ENCODE measurements around the gene TENM4.

TENM4 gene

GRCh38 chr11:79030448-79030847 lies 410.4 kb downstream of the TENM4 start:
- ChIA-PET CTCF (interaction anchor here (0.6 kb wide), 1 partner anchor 13 kb away, joined by 3 read pairs; no protein-coding TSS in a partner anchor), POLR2A (no interaction called here)
- no peaks in the 10 kb centered on the region for H3K36me3 ChIP-seq (ENCODE audit: control insufficient read depth in 2 of 2, insufficient read depth in 1 of 2, low read length in 2 of 2)
- no peak for TF ChIP-seq EGR2 (tag by site-specific recombination; IDR thresholded peaks at IDR 0.05; ENCODE audit: low read depth)
- TF ChIP-seq ZNF561 (tag by site-specific recombination; IDR thresholded peaks at IDR 0.05; ENCODE audit: borderline replicate concordance) = no peak
- no peak for TF ChIP-seq KLF16 (tag by site-specific recombination; IDR thresholded peaks at IDR 0.05)
- TF ChIP-seq ZNF48 (tag by site-specific recombination; IDR thresholded peaks at IDR 0.05) = no peak
- no peak for TF ChIP-seq ZNF239 (tag by site-specific recombination; IDR thresholded peaks at IDR 0.05)
- TF ChIP-seq ZNF138 (tag by site-specific recombination; IDR thresholded peaks at IDR 0.05; ENCODE audit: borderline replicate concordance) = no peak
- TF ChIP-seq WT1 (tag by site-specific recombination; IDR thresholded peaks at IDR 0.05) = no peak
- no peak for TF ChIP-seq ZBTB20 (tag by site-specific recombination; IDR thresholded peaks at IDR 0.05)
- TF ChIP-seq BCL11A (tag by site-specific recombination; IDR thresholded peaks at IDR 0.05; ENCODE audit: low read depth) = no peak
- no peak for TF ChIP-seq GFI1B (tag by site-specific recombination; IDR thresholded peaks at IDR 0.05)
- TF ChIP-seq ZNF792 (tag by site-specific recombination; IDR thresholded peaks at IDR 0.05) = no peak
- H3K4me1 ChIP-seq (ENCODE audit: control insufficient read depth, insufficient read depth, low read length) = no peaks in the 10 kb centered on the region
- no peak overlapping the region for H3K4me3 ChIP-seq (ENCODE audit: low read depth, low read length)
- H3K27ac ChIP-seq (ENCODE audit: extremely low read depth, low read depth, low read length) = no peak overlapping the region
- no peaks in the 10 kb centered on the region for H3K9me3 ChIP-seq (ENCODE audit: control insufficient read depth, insufficient read depth, low read depth, low read length)

GRCh38 chr11:79028225-79028624 lies 412.6 kb downstream of the TENM4 start:
- Histone ChIP-seq H3K36me3 (ENCODE audit: control insufficient read depth in 2 of 2, insufficient read depth in 1 of 2, low read length in 2 of 2) (no peaks in the 10 kb centered on the region), H3K27ac (ENCODE audit: extremely low read depth, low read depth, low read length) (no peak overlapping the region), H3K4me3 (ENCODE audit: low read depth, low read length) (no peak overlapping the region), H3K9me3 (ENCODE audit: control insufficient read depth, insufficient read depth, low read depth, low read length) (no peaks in the 10 kb centered on the region), H3K4me1 (ENCODE audit: control insufficient read depth, insufficient read depth, low read length) (no peaks in the 10 kb centered on the region)
- POLR2A ChIA-PET = no interaction called here
- TF ChIP-seq PRDM10 (tag by site-specific recombination; IDR thresholded peaks at IDR 0.05) = no peak
- no peak for TF ChIP-seq ZNF548 (tag by site-specific recombination; IDR thresholded peaks at IDR 0.05)
- TF ChIP-seq ZBTB49 (tag by site-specific recombination; IDR thresholded peaks at IDR 0.05; ENCODE audit: low read depth) = no peak
- no peak for TF ChIP-seq ZNF629 (tag by site-specific recombination; IDR thresholded peaks at IDR 0.05)
- TF ChIP-seq ZNF354C (tag by site-specific recombination; IDR thresholded peaks at IDR 0.05; ENCODE audit: borderline replicate concordance, low read depth) = no peak
- TF ChIP-seq HOXD13 (CRISPR knock-in tag; IDR thresholded peaks at IDR 0.05; ENCODE audit: borderline replicate concordance) = no peak
- no peak for TF ChIP-seq ZNF785 (tag by site-specific recombination; IDR thresholded peaks at IDR 0.05)
- TF ChIP-seq GLI4 (tag by site-specific recombination; IDR thresholded peaks at IDR 0.05) = no peak
- TF ChIP-seq ZBTB1 (tag by site-specific recombination; IDR thresholded peaks at IDR 0.05) = no peak
- no peak for TF ChIP-seq PRDM6 (tag by site-specific recombination; IDR thresholded peaks at IDR 0.05)
- CTCF ChIA-PET = no interaction called here
